ENCODE data around the gene AGBL4. TPM values are rescaled to one million over a fixed set of nuclear protein-coding genes. Genes with fewer than 3 reads are reported as not detected.

AGBL4 gene
- total and polyA plus RNA-seq, 9 of the 15 experiments (the other 6 are each of a cell fraction or from before 2014, with no cell fraction given) = 0.11 TPM; not detected in 7

- TF ChIP-seq FOXM1 (IDR thresholded peaks at IDR 0.05; ENCODE audit: low read depth) (no peak), FOXM1 (CRISPR knock-in tag; IDR thresholded peaks at IDR 0.05; ENCODE audit: low read depth) (no peak), ZNF76 (CRISPR knock-in tag; IDR thresholded peaks at IDR 0.05; ENCODE audit: borderline replicate concordance) (no peak), CHD4 (IDR thresholded peaks at IDR 0.05; ENCODE audit: insufficient read depth, insufficient replicate concordance, low read depth, low read length, poor library complexity, severe bottlenecking) (no peak), ZNF780A (CRISPR knock-in tag; IDR thresholded peaks at IDR 0.05) (no peak), TCF3 (CRISPR knock-in tag; IDR thresholded peaks at IDR 0.05) (no peak), HIVEP1 (CRISPR knock-in tag; IDR thresholded peaks at IDR 0.05) (no peak), AFF4 (CRISPR knock-in tag; IDR thresholded peaks at IDR 0.05) (no peak), NR3C1 (CRISPR knock-in tag; IDR thresholded peaks at IDR 0.05) (no peak)
- TF ChIP-seq, protein P1, sequence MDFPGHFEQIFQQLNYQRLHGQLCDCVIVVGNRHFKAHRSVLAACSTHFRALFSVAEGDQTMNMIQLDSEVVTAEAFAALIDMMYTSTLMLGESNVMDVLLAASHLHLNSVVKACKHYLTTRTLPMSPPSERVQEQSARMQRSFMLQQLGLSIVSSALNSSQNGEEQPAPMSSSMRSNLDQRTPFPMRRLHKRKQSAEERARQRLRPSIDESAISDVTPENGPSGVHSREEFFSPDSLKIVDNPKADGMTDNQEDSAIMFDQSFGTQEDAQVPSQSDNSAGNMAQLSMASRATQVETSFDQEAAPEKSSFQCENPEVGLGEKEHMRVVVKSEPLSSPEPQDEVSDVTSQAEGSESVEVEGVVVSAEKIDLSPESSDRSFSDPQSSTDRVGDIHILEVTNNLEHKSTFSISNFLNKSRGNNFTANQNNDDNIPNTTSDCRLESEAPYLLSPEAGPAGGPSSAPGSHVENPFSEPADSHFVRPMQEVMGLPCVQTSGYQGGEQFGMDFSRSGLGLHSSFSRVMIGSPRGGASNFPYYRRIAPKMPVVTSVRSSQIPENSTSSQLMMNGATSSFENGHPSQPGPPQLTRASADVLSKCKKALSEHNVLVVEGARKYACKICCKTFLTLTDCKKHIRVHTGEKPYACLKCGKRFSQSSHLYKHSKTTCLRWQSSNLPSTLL (IDR thresholded peaks at IDR 0.05) = no peak
- TF ChIP-seq, protein P2, sequence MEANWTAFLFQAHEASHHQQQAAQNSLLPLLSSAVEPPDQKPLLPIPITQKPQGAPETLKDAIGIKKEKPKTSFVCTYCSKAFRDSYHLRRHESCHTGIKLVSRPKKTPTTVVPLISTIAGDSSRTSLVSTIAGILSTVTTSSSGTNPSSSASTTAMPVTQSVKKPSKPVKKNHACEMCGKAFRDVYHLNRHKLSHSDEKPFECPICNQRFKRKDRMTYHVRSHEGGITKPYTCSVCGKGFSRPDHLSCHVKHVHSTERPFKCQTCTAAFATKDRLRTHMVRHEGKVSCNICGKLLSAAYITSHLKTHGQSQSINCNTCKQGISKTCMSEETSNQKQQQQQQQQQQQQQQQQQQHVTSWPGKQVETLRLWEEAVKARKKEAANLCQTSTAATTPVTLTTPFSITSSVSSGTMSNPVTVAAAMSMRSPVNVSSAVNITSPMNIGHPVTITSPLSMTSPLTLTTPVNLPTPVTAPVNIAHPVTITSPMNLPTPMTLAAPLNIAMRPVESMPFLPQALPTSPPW (CRISPR knock-in tag; IDR thresholded peaks at IDR 0.05) = no peak
- TF ChIP-seq, protein P3, sequence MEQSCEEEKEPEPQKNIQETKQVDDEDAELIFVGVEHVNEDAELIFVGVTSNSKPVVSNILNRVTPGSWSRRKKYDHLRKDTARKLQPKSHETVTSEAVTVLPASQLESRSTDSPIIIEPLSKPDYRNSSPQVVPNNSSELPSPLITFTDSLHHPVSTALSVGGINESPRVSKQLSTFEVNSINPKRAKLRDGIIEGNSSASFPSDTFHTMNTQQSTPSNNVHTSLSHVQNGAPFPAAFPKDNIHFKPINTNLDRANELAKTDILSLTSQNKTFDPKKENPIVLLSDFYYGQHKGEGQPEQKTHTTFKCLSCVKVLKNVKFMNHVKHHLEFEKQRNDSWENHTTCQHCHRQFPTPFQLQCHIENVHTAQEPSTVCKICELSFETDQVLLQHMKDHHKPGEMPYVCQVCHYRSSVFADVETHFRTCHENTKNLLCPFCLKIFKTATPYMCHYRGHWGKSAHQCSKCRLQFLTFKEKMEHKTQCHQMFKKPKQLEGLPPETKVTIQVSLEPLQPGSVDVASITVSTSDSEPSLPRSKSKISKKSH (CRISPR knock-in tag; IDR thresholded peaks at IDR 0.05) = no peak
- no peak overlapping the region for H3K4me3 ChIP-seq
- no TSS peak for BruUV-seq (replicated peaks)
- in situ Hi-C loops (cut with MboI) (no loop called here), intact Hi-C loops (cut with micrococcal nuclease) (no loop called here)
- H3K9ac ChIP-seq (ENCODE audit: insufficient read depth in 1 of 2, low read depth in 2 of 2, low read length in 2 of 2) = no peak overlapping the region
- no peak overlapping the region for H3K27ac ChIP-seq (ENCODE audit: extremely low read depth, low read depth, low read length)
- ChIA-PET POLR2A (no interaction called here), CTCF (ENCODE audit: low intra/inter-chr PET ratio) (no interaction called here)
- no peaks in the 10 kb centered on the region for H3K79me2 ChIP-seq (ENCODE audit: control insufficient read depth, insufficient read depth, low read length)
- FAIRE-seq (no peak), DNase-seq (ENCODE audit: extremely low read depth in 1 of 4, low spot score in 3 of 4) (no peak), ATAC-seq (no peak)
- H3K36me3 ChIP-seq (ENCODE audit: control insufficient read depth, insufficient read depth, low read length) = no peaks in the 10 kb centered on the region
- no peak overlapping the region for H3K4me2 ChIP-seq (ENCODE audit: insufficient read depth, low read length)
- 0% methylated on average over 1 of the region's 1 CpG for WGBS (ENCODE audit: insufficient coverage, low coverage, missing lambda C conversion rate)
- H4K20me1 ChIP-seq (replicated peaks; ENCODE audit: control insufficient read depth, insufficient read depth, low read length) = no peaks in the 10 kb centered on the region
- H3K27me3 ChIP-seq (ENCODE audit: control insufficient read depth in 2 of 2, insufficient read depth in 2 of 2, low read length in 2 of 2) = no peaks in the 10 kb centered on the region
- no peak overlapping the region for H2AFZ ChIP-seq (ENCODE audit: low read depth, low read length)
- H3K4me1 ChIP-seq (replicated peaks in 1 of 2; ENCODE audit: control insufficient read depth in 2 of 2, insufficient read depth in 2 of 2, low read length in 2 of 2) = no peaks in the 10 kb centered on the region
- no peaks in the 10 kb centered on the region for H3K9me1 ChIP-seq (ENCODE audit: control insufficient read depth, insufficient read depth, low read length)
- no peaks in the 10 kb centered on the region for H3K9me3 ChIP-seq (replicated peaks; ENCODE audit: control insufficient read depth, insufficient read depth, low read depth, low read length)
Observed at GRCh38 chr1:49229555-49229954, 794.2 kb downstream of the AGBL4 start.
